B cell (primary cell): ENCODE results near the gene SDK1. TPM values are rescaled to one million over a fixed set of nuclear protein-coding genes. Genes with fewer than 3 reads are reported as not detected.

Source experiments
- ATAC-seq: fragments of 200-7000 bp; cut with Tn5 transposase; one replicate; pipeline ENCODE4 v1.10.0; 2021; ENCODE audit warnings: low read depth, mild to moderate bottlenecking, moderate number of reproducible peaks, moderate library complexity
- CTCF ChIA-PET: fragments of 350-600 bp; sonication (Branson Sonifier 250); formaldehyde crosslinking; loops from one replicate; lab custom pipeline; 2021; ENCODE audit warnings: antibody characterized with exemption, inconsistent platforms; lab: Charles Lee
- POLR2A ChIA-PET: fragments of 350-600 bp; sonication (Branson Sonifier 250); formaldehyde crosslinking; loops from one replicate; lab custom pipeline; 2021; ENCODE audit warnings: antibody characterized with exemption; lab: Charles Lee
- DNase-seq: peaks from one replicate; pipeline ENCODE4 v3.0.0; 2013
- H2AFZ ChIP-seq: 2 replicates; pipeline ENCODE4 v1.6.1; 2012; ENCODE audit warnings: mild to moderate bottlenecking, low read depth, low read length; ENCODE audit not compliant: insufficient read depth, poor library complexity, severe bottlenecking
- H3K27ac ChIP-seq, 2 donors: 1 replicate in 1 of 2; 2 replicates in 1 of 2; pipeline ENCODE4 v1.5.1; 2012 to 2013; ENCODE audit warnings: low read length in 2 of 2, mild to moderate bottlenecking in 2 of 2, moderate library complexity in 1 of 2
- H3K27me3 ChIP-seq, 4 experiments: fragments of 200-600 bp in 1 of 4; sonication (generic) in 1 of 4; replicated peaks in 1 of 4; 1 replicate in 2 of 4; 2 replicates in 2 of 4; pipeline versions ENCODE4 v1.6.1 to v1.7.0; 2013 to 2016; ENCODE audit warnings: low read length in 3 of 4, mild to moderate bottlenecking in 2 of 4, mixed read lengths in 1 of 4, moderate library complexity in 1 of 4; ENCODE audit not compliant: insufficient read depth in 4 of 4, control insufficient read depth in 3 of 4; ENCODE audit errors: control extremely low read depth in 1 of 4
- H3K36me3 ChIP-seq, 2 experiments: replicated peaks in 1 of 2; 1 replicate in 1 of 2; 2 replicates in 1 of 2; pipeline versions ENCODE4 v1.6.1 to v1.7.1; 2013; ENCODE audit warnings: low read length in 1 of 2; ENCODE audit not compliant: insufficient read depth in 2 of 2, control insufficient read depth in 1 of 2; ENCODE audit errors: control extremely low read depth in 1 of 2, extremely low read depth in 1 of 2
- H3K4me1 ChIP-seq, 2 donors: fragments of 200-600 bp in 1 of 2; sonication (generic) in 1 of 2; 1 replicate in 1 of 2; 2 replicates in 1 of 2; pipeline versions ENCODE4 v1.5.1 to v1.6.1; 2013 to 2017; ENCODE audit warnings: low read length in 2 of 2; ENCODE audit not compliant: control insufficient read depth in 2 of 2, insufficient read depth in 2 of 2
- H3K4me2 ChIP-seq: replicated peaks from 2 replicates; pipeline ENCODE3; 2012; ENCODE audit warnings: mild to moderate bottlenecking, low read depth, low read length; ENCODE audit not compliant: poor library complexity, severe bottlenecking
- H3K4me3 ChIP-seq, 5 experiments: fragments of 200-600 bp in 1 of 5; sonication (generic) in 1 of 5; 1 replicate in 3 of 5; 2 replicates in 2 of 5; pipeline versions ENCODE4 v1.5.1 to v1.7.0; 2011 to 2016; ENCODE audit warnings: low read length in 4 of 5, mild to moderate bottlenecking in 4 of 5, low read depth in 2 of 5, control low read depth in 1 of 5, moderate library complexity in 1 of 5; ENCODE audit not compliant: insufficient read depth in 1 of 5; ENCODE audit errors: control extremely low read depth in 1 of 5, extremely low read depth in 1 of 5
- H3K79me2 ChIP-seq: fragments of 200-600 bp; sonication (generic); one replicate; pipeline ENCODE4 v1.6.0; 2016; ENCODE audit warnings: low read length; ENCODE audit not compliant: control insufficient read depth, insufficient read depth
- H3K9ac ChIP-seq: fragments of 200-600 bp; sonication (generic); 2 replicates; pipeline ENCODE4 v1.6.1; 2017; ENCODE audit warnings: mild to moderate bottlenecking, low read length, moderate library complexity
- H3K9me3 ChIP-seq, 3 donors: one replicate each; pipeline versions ENCODE4 v1.6.1 to v1.7.1; 2013; ENCODE audit warnings: low read length in 2 of 3; ENCODE audit not compliant: control insufficient read depth in 2 of 3, insufficient read depth in 1 of 3; ENCODE audit errors: control extremely low read depth in 1 of 3
- H4K20me1 ChIP-seq: 2 replicates; pipeline ENCODE4 v1.6.0; 2012; ENCODE audit warnings: mild to moderate bottlenecking, low read length; ENCODE audit not compliant: insufficient read depth, control insufficient read depth, poor library complexity, severe bottlenecking
- H3K27ac Mint-ChIP-seq: one replicate; pipeline ENCODE4 v1.8.0; 2021; ENCODE audit warnings: mixed read lengths
- H3K27me3 Mint-ChIP-seq: one replicate; pipeline ENCODE4 v1.8.0; 2021; ENCODE audit warnings: mixed read lengths
- H3K4me1 Mint-ChIP-seq: one replicate; pipeline ENCODE4 v1.8.0; 2021; ENCODE audit warnings: mixed read lengths
- H3K4me3 Mint-ChIP-seq: one replicate; pipeline ENCODE4 v1.8.0; 2021; ENCODE audit warnings: mixed read lengths
- H3K9me3 Mint-ChIP-seq: one replicate; pipeline ENCODE4 v1.8.0; 2022; ENCODE audit warnings: mixed read lengths; ENCODE audit not compliant: insufficient read depth
- CTCF ChIP-seq: fragments of 200-600 bp; IDR thresholded peaks from one replicate; pipeline ENCODE4 v1.8.0; 2022; ENCODE audit warnings: antibody characterized with exemption, mild to moderate bottlenecking
- EZH2 ChIP-seq: IDR thresholded peaks from 2 replicates; pipeline ENCODE4 v1.6.1; 2012; ENCODE audit warnings: borderline replicate concordance, low read depth, mild to moderate bottlenecking, moderate library complexity, low read length; ENCODE audit not compliant: insufficient read depth, poor library complexity, severe bottlenecking
- WGBS: methylation state at CpG from one replicate; pipeline ENCODE4 v1.1.5; 2013; ENCODE audit warnings: missing lambda C conversion rate; ENCODE audit not compliant: insufficient coverage; 5-methylcytosine and 5-hydroxymethylcytosine counted together
- intact Hi-C: fragments of 100-400 bp; cut with micrococcal nuclease; formaldehyde crosslinking; loops from one replicate; pipeline ENCODE4 v1.10.0; 2022
- polyA minus RNA-seq: library from RNA; depleted of rRNA, polyadenylated mRNA; stranded (reverse); fragments of >200 nt; gene quantifications from 2 replicates; pipeline ENCODE4 v1.2.3, GENCODE V29; 2012
- polyA plus RNA-seq: library from polyadenylated mRNA; depleted of rRNA; stranded (reverse); fragments of >200 nt; gene quantifications from 2 replicates; pipeline ENCODE4 v1.2.3, GENCODE V29; 2012
- total RNA-seq, 2 donors: library from RNA; stranded (reverse); fragments of 120-200 nt in 1 of 2; gene quantifications; 1 replicate in 1 of 2; 2 replicates in 1 of 2; pipeline versions ENCODE4 v1.2.3 to v1.2.4, GENCODE V29; 2013 to 2022

Gene SDK1
- total RNA-seq = 0.66 and 2.0 TPM in 2 replicates
- total RNA-seq (2013) = 0.42 TPM
- polyA plus RNA-seq = 0.52 and 0.73 TPM in 2 replicates
- 0.77 and 1.00 TPM in 2 replicates for polyA minus RNA-seq

- H3K27ac ChIP-seq = no peak within 1 kb of the TSS
- H3K4me1 ChIP-seq = peaks cover 16% of the 10 kb centered on the region in 2 donors
- DNase-seq (peak; percentile 96), ATAC-seq (peak; percentile 89)
- POLR2A ChIA-PET = no interaction called here
- H3K9me3 ChIP-seq = no peaks in the 10 kb centered on the region
- under 1% methylated on average over 119 of the region's 119 CpGs for WGBS
- peak within 1 kb of the TSS; percentile 88 for H3K4me3 Mint-ChIP-seq
- H3K36me3 ChIP-seq = no peaks in the 10 kb centered on the region
- intact Hi-C loops = loop anchor here (2.0 to 10.0 kb wide), 5 partner anchors 259 to 1476 kb away; partner anchors contain the start of genes AP5Z1 and CARD11
- H3K27me3 Mint-ChIP-seq = peaks cover 46% of the 10 kb centered on the region
- H3K4me2 ChIP-seq = peak within 1 kb of the TSS; percentile 87
- no peak for TF ChIP-seq EZH2
- TF ChIP-seq CTCF = peak; percentile 83
- H3K27me3 ChIP-seq = peaks cover 0 to 35% (median 19%) of the 10 kb centered on the region in 4 experiments
- peak within 1 kb of the TSS; percentile 70 for H2AFZ ChIP-seq
- peak within 1 kb of the TSS; percentile 55 for H3K9ac ChIP-seq
- peak within 1 kb of the TSS in 4 of 5 experiments; percentile 21 to 60 (median 46) for H3K4me3 ChIP-seq
- H3K27ac Mint-ChIP-seq = no peak within 1 kb of the TSS
- peaks cover 14% of the 10 kb centered on the region for H3K4me1 Mint-ChIP-seq
- H3K9me3 Mint-ChIP-seq = no peaks in the 10 kb centered on the region
- no peaks in the 10 kb centered on the region for H4K20me1 ChIP-seq
- no peaks in the 10 kb centered on the region for H3K79me2 ChIP-seq
- CTCF ChIA-PET = interaction anchor here (0.9 to 3.1 kb wide), 3 partner anchors 8 to 596 kb away, joined by 3 to 23 read pairs (median 6); no protein-coding TSS in a partner anchor
These were observed at the start of gene SDK1 for GRCh38 chr7:3300651-3301448. Gene SDK1, plus strand, starts transcription at chr7:3301252. Its CDS starts 335 bp downstream, at chr7:3301587.

GRCh38 chr7:3254718-3255117, 46.3 kb upstream of the SDK1 start:
- Mint-ChIP-seq H3K4me1 (no peaks in the 10 kb centered on the region), H3K27me3 (peaks cover 41% of the 10 kb centered on the region), H3K9me3 (no peaks in the 10 kb centered on the region), H3K27ac (no peak overlapping the region), H3K4me3 (no peak overlapping the region)
- Histone ChIP-seq H3K27ac (no peak overlapping the region), H3K9me3 (peaks cover 0 to 4% (median 0%) of the 10 kb centered on the region in 3 donors), H3K79me2 (no peaks in the 10 kb centered on the region), H3K4me2 (no peak overlapping the region), H2AFZ (no peak overlapping the region), H3K4me1 (no peaks in the 10 kb centered on the region), H3K36me3 (no peaks in the 10 kb centered on the region), H3K9ac (no peak overlapping the region), H3K4me3 (no peak overlapping the region), H3K27me3 (no peaks in the 10 kb centered on the region), H4K20me1 (no peaks in the 10 kb centered on the region)
- intact Hi-C loops = no loop called here
- CTCF ChIA-PET = no interaction called here
- POLR2A ChIA-PET = no interaction called here
- WGBS = 90% methylated on average over 3 of the region's 6 CpGs
- DNase-seq (no peak), ATAC-seq (no peak)
- TF ChIP-seq CTCF = no peak
- TF ChIP-seq EZH2 = no peak
